ENCODE results near the gene SHANK2. TPM values are rescaled to one million over a fixed set of nuclear protein-coding genes. Genes with fewer than 3 reads are reported as not detected.

Gene SHANK2
- total and polyA plus RNA-seq, 2 donors: 3.0 to 6.2 TPM

DNA sequence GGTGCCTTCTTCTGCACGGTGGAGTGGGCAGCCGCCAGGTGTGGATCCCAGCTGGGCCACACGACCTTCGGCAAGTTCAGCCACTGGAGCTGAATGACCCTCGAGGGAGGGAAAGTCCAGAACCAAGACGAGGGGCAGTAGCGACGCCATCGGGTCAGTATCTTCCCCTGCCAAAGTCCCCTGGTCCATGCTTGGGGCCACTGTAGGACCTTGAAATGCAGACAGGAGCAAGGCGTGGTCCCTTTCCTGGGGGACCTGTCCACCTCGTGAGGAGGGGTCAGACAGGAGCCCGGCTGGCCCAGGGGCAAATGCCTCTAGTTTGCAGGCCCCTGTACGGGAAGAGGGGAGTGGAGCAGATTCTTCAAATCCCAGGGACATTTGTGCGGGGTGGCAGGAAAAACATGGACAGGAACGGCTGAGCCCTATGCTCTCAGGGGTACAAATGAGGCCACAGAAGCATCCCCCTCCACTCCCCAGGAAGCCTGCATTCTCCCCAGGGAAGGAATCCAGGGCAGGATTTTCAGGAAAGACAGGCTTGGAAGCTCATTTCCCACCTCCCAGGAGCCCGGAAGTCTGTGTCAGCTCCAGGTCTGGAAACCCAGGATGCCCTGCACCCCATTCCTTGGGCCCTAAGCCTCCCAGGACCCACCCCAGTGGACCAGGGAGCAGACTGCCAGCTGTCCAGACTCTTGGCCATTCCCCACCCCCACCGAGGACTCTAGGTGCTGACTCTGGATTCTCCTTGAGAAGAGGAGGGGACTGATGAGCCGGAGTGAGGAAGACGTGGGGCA lies 6.6 kb downstream of the SHANK2 start:
- H3K4me1 ChIP-seq (ENCODE audit: insufficient read depth): no peaks in the 10 kb centered on the region
- no peaks in the 10 kb centered on the region for H3K36me3 ChIP-seq (ENCODE audit: insufficient read depth)
- WGBS: 64% methylated on average over 19 of the region's 19 CpGs
- no peak overlapping the region for H3K4me3 ChIP-seq (ENCODE audit: low read depth, low read length)
- no peak overlapping the region for H3K27ac ChIP-seq (ENCODE audit: low read depth)
- no peak for DNase-seq (ENCODE audit: extremely low spot score)

DNA sequence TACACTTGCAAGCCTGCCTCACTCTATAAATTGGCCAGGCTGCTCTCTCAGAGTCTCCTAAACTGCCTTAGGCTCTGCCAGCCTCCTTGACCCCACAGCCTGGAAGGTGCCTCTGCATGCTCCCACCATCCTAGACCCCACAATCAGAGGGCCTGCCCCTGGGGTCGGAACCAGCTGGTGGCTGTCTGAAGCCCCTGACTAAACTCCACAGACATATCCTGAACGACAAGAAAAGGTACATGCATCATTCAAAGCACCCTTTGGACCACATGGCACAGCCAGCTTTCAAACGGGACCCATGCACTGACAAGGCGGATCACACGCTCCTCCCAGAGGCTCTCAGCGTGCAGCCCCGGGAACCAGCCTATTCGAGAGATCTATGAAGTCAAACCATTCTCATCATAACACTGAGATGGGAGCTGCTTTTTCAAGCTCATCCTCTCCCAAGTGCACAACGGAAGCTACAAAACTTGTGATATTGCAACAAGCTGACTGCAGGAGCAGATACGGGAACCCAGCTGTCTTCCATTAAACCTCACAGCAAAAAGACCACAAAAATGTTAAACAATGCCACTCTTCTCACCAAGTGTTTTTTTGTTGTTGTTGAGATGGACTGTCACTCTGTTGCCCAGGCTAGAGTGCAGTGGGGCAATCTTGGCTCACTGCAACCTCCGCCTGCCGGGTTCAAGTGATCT lies 8.1 kb downstream of the SHANK2 start:
- no peaks in the 10 kb centered on the region for H3K36me3 ChIP-seq (ENCODE audit: insufficient read depth)
- no peak overlapping the region for H3K27ac ChIP-seq (ENCODE audit: low read depth)
- 75% methylated on average over 12 of the region's 12 CpGs for WGBS
- no peak overlapping the region for H3K4me3 ChIP-seq (ENCODE audit: low read depth, low read length)
- no peak for DNase-seq (ENCODE audit: extremely low spot score)
- no peaks in the 10 kb centered on the region for H3K4me1 ChIP-seq (ENCODE audit: insufficient read depth)

- Histone ChIP-seq H3K4me3 (ENCODE audit: low read depth, low read length) (no peak overlapping the region), H3K36me3 (ENCODE audit: insufficient read depth) (no peaks in the 10 kb centered on the region), H3K4me1 (ENCODE audit: insufficient read depth) (no peaks in the 10 kb centered on the region), H3K27ac (ENCODE audit: low read depth) (no peak overlapping the region)
- DNase-seq (ENCODE audit: extremely low spot score): no peak
- 67% methylated on average over 6 of the region's 6 CpGs for whole genome bisulfite sequencing
These were observed 10.0 kb downstream of the SHANK2 start for GRCh38 chr11:71242391-71242790.

DNA sequence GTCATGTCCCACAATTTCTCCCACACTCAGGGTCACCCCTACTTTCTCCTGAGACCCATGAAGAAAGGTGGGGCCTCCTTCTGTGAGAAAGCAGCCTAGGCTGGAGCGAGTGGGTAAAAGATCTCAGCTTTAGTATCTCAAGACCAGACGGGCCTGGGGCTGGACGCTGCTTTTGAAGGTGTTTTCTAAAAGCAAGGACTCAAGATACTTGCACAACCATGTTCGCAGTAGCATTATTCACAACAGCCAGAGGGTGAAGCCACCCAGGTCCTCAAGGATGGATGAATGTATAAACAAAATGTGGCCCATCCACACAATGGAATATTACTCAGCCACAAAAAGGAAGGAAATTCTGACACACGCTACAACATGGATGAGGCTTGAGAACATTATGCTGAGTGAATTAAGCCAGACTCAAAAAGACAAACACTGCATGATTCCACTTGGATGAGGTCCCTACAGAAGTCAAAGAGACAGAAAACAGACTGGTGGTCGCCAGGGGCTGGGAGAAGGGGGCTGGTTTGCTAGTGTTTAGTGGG lies 10.6 kb downstream of the SHANK2 start:
- Histone ChIP-seq H3K4me1 (ENCODE audit: insufficient read depth) (no peaks in the 10 kb centered on the region), H3K4me3 (ENCODE audit: low read depth, low read length) (no peak overlapping the region), H3K27ac (ENCODE audit: low read depth) (peak overlapping the region; percentile 61), H3K36me3 (ENCODE audit: insufficient read depth) (no peaks in the 10 kb centered on the region)
- WGBS: 74% methylated on average over 6 of the region's 6 CpGs
- DNase-seq (ENCODE audit: extremely low spot score): no peak

DNA sequence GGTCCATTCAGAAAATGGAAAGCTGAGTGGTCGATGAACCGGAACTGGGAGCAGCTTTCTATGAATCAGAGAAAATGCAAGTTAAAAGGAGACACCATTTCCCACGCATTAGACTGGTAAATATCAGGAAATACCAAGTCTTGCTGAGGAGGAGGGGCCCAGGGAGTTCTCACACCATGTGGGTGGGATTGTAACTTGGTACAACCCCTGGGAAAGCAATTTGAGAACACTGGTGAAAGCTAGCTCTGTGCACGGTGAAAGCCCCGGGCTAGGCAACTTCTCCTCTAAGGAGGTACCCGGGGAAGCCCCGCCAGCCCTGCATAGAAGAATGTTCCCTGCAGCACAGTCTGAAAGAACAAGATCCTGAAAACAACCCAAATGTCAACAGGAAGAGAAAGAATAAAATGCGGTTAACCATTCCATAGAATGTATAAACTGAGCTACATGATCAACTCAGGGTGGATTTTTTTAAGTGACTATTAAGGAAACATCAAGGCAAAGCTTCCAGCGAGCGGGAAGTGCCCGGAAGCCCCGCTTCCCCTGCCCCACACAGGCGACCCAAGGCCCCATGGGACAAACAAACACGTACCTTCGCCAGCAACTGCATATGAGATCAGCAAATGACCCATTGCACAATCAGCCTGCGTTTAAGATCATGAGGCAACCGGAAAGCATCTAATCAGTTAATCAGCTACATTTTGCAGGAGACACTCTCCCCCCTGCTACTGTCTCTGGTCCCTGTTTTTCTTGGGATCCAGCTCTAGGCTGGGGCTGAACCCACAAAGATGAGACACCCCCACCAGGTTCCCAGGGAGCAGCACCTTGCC lies 11.3 kb downstream of the SHANK2 start:
- H3K36me3 ChIP-seq (ENCODE audit: insufficient read depth): no peaks in the 10 kb centered on the region
- WGBS: 14% methylated on average over 17 of the region's 17 CpGs
- DNase-seq (ENCODE audit: extremely low spot score): peak; percentile 47
- H3K4me1 ChIP-seq (ENCODE audit: insufficient read depth): no peaks in the 10 kb centered on the region
- peak overlapping the region; percentile 61 for H3K27ac ChIP-seq (ENCODE audit: low read depth)
- no peak overlapping the region for H3K4me3 ChIP-seq (ENCODE audit: low read depth, low read length)

DNA sequence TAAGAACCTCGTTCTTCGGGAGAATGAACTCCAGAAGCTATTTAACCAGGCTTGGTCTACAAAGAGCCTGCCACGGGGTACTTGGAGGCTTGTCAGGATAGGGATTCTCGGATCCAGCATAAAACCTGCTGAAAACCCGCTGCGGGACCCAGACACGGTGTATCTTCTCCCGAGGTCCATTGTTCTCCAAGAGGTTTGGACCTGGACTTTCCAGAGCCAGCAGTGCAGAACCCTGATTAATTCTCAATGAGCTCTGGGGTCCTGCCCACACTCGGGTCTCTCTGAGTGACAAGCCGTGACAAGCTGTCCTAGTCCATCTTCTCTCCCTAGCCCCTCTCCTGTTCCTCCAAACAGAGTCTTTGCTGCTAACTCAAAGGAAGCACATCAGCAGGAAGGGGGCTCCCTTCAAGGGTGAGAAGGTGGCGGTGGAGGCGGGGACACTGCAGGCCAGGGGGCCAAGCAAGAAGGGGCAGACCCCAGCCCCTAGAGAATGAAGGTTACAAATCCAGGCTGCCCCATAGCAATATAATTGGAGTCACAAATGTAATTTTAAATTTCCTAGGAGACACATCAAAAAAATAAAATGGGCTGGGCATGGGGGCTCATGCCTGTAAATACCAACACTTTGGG lies 12.2 kb downstream of the SHANK2 start:
- 88% methylated on average over 12 of the region's 12 CpGs for WGBS
- no peak for DNase-seq (ENCODE audit: extremely low spot score)
- Histone ChIP-seq H3K27ac (ENCODE audit: low read depth) (no peak overlapping the region), H3K36me3 (ENCODE audit: insufficient read depth) (no peaks in the 10 kb centered on the region), H3K4me1 (ENCODE audit: insufficient read depth) (no peaks in the 10 kb centered on the region), H3K4me3 (ENCODE audit: low read depth, low read length) (no peak overlapping the region)

- DNase-seq (ENCODE audit: extremely low spot score): no peak
- no peaks in the 10 kb centered on the region for H3K4me1 ChIP-seq (ENCODE audit: insufficient read depth)
- no peak overlapping the region for H3K27ac ChIP-seq (ENCODE audit: low read depth)
- H3K36me3 ChIP-seq (ENCODE audit: insufficient read depth): no peaks in the 10 kb centered on the region
- H3K4me3 ChIP-seq (ENCODE audit: low read depth, low read length): no peak overlapping the region
- 72% methylated on average over 7 of the region's 7 CpGs for WGBS
These were observed 12.8 kb downstream of the SHANK2 start for GRCh38 chr11:71239581-71239980.

- Histone ChIP-seq H3K4me3 (ENCODE audit: low read depth, low read length) (no peak overlapping the region), H3K36me3 (ENCODE audit: insufficient read depth) (no peaks in the 10 kb centered on the region), H3K27ac (ENCODE audit: low read depth) (no peak overlapping the region), H3K4me1 (ENCODE audit: insufficient read depth) (no peaks in the 10 kb centered on the region)
- no peak for DNase-seq (ENCODE audit: extremely low spot score)
- WGBS: 92% methylated on average over 7 of the region's 7 CpGs
These were observed 13.4 kb downstream of the SHANK2 start for GRCh38 chr11:71238941-71239340.

DNA sequence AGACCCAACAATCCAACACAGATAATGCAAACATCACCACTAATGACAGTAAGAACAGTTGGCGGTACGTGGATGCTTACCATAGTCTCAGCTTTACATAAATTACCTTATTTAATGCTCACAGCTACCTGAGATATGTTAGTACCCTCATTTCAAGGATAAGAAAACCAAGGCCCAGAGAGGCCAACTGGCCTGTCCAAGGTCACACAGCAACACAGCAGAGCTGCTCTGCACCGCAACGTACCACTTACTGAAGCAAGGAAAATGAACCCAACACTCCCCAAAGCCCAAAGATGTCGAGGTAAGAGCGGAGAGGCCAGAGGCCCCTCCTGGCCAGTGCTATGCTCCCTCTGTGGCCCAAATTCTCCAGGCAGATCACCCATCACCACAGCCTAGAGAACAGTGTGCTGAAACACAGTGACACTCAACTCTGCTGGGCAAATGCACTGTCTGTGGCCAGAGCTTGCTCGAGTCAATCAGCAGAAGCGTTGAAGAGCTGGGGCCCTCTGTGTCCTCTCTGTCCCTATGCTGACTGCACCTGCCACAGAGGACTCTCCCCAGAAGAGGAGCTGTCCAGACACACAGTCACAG lies 14.0 kb downstream of the SHANK2 start:
- H3K4me3 ChIP-seq (ENCODE audit: low read depth, low read length): no peak overlapping the region
- H3K27ac ChIP-seq (ENCODE audit: low read depth): no peak overlapping the region
- DNase-seq (ENCODE audit: extremely low spot score): no peak
- no peaks in the 10 kb centered on the region for H3K36me3 ChIP-seq (ENCODE audit: insufficient read depth)
- 87% methylated on average over 8 of the region's 8 CpGs for WGBS
- H3K4me1 ChIP-seq (ENCODE audit: insufficient read depth): no peaks in the 10 kb centered on the region

DNA sequence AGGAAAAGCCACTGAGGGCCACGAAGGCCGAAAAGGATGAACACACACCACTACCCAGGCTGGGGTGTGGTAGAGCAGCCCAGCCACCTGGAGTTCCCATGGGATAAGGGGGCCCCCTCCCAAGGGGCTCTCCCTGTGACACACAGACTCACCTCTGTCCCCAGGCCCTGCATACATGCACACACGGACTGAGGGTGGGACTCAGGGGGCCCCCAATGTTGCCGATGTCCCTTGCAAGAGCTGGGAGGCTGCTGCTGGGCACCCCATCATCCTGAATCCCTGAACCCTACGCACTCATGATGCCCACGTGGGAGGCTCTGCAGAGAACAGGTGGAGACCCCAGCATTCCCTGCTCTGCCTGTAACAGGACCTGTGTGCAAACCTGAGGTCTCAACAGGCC lies 14.5 kb downstream of the SHANK2 start:
- WGBS: 63% methylated on average over 6 of the region's 6 CpGs
- Histone ChIP-seq H3K4me1 (ENCODE audit: insufficient read depth) (no peaks in the 10 kb centered on the region), H3K36me3 (ENCODE audit: insufficient read depth) (no peaks in the 10 kb centered on the region), H3K4me3 (ENCODE audit: low read depth, low read length) (no peak overlapping the region), H3K27ac (ENCODE audit: low read depth) (no peak overlapping the region)
- no peak for DNase-seq (ENCODE audit: extremely low spot score)

DNA sequence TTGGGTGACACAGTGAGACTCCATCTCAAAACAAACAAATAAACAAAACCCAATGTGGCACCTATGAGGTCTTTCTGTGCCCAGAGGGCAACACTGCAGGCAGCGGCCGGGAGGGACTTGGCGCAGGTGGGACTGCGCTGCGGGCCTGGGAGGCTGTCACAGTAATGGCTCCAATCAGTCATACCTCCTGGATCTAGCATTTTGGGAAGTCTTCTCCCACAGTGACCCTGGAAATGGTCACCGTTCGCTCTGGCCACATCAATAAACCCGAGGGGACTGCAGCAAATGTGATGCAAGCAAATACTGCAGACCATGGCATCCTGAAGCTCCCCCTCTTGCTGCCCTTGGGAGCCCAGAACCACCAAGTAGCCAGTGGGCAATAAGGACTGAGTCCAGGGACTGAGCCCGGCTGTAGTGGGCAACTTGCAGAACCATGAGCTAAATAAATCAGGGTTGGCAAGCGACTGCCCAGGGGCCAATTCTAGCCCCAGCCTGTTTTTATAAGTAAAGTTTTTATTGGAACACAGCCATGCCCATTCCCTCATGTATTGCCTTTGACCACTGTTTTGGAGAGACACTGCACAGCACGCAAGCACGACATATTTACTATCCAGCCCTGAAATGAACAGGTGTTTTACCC lies 15.4 kb downstream of the SHANK2 start:
- H3K36me3 ChIP-seq (ENCODE audit: insufficient read depth): no peaks in the 10 kb centered on the region
- no peak overlapping the region for H3K27ac ChIP-seq (ENCODE audit: low read depth)
- no peak for DNase-seq (ENCODE audit: extremely low spot score)
- no peak overlapping the region for H3K4me3 ChIP-seq (ENCODE audit: low read depth, low read length)
- H3K4me1 ChIP-seq (ENCODE audit: insufficient read depth): no peaks in the 10 kb centered on the region
- WGBS: 75% methylated on average over 12 of the region's 12 CpGs

DNA sequence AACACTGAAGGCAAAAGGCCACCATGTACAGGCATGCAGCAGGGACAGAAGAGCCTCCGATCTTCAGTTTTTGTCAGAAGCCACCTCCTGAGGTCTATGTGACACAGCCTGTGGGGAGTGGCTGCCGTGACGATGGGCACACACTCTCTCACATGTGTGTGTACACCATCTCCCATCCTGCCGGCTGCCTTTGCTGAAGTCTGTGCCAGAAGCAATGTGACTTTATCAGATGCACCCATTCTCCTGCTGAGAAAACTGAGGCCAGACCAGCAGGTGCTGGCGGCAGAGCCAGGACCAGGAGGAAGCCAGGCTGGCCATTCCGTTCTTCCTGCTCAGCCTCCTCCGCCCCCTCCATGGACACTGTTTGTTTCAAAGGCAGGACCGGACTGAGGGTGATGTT lies 16.7 kb downstream of the SHANK2 start:
- H3K4me1 ChIP-seq (ENCODE audit: insufficient read depth): no peaks in the 10 kb centered on the region
- H3K27ac ChIP-seq (ENCODE audit: low read depth): no peak overlapping the region
- WGBS: 82% methylated on average over 8 of the region's 8 CpGs
- H3K4me3 ChIP-seq (ENCODE audit: low read depth, low read length): no peak overlapping the region
- no peak for DNase-seq (ENCODE audit: extremely low spot score)
- H3K36me3 ChIP-seq (ENCODE audit: insufficient read depth): no peaks in the 10 kb centered on the region
